Omental fat pad (tissue), 4 donors: ENCODE measurements around the gene GZF1. TPM values are rescaled to one million over a fixed set of nuclear protein-coding genes. Genes with fewer than 3 reads are reported as not detected.

Source experiments
- ATAC-seq: fragments of 150-250 bp; one replicate; pipeline ENCODE4 v1.9.1; 2016; ENCODE audit warnings: mild to moderate bottlenecking, moderate library complexity; ENCODE audit not compliant: low FRiP score
- DNase-seq: peaks from one replicate; pipeline ENCODE4 v3.0.0-alpha.2; 2019; ENCODE audit warnings: low spot score
- CTCF ChIP-seq, 3 donors: fragments of 450-650 bp; IDR thresholded peaks; one replicate each; pipeline ENCODE4 v1.5.1; 2016 to 2017; ENCODE audit warnings: antibody characterized with exemption in 3 of 3, mild to moderate bottlenecking in 3 of 3, moderate library complexity in 2 of 3
- total RNA-seq, 4 donors: library from RNA; depleted of rRNA; stranded (reverse); fragments of >200 nt; gene quantifications; one replicate each; pipeline ENCODE4 v1.1.0, GENCODE V29; 2016

Gene GZF1
- total RNA-seq, 4 donors from 2014 or later, result 12.7 to 29.0 (median 18.8) TPM

- ATAC-seq, result no peak
- no peak for TF ChIP-seq CTCF (IDR thresholded peaks at IDR 0.05)
- DNase-seq, result no peak
These were observed 41.8 kb downstream of the GZF1 start for GRCh38 chr20:23403751-23404150.

DNA sequence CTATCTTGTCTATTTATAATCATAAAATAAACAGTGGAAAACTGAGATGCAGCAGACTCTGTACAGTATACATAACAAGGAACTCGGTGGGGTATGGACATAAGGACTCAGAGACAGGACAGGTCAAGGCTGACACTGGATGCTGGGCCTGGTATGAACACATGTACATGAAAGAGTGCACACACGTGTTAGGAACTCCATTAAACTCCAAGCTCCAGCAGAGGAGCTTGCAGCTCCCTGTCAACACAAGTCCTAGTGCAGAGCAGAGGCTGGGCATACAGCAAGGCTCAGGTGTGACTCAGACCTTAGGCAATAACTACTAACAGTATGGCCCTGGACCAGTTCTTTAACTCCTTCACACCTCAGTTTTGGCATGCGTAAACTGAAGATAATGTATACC, 42.2 kb downstream of the GZF1 start:
- DNase-seq (no peak), ATAC-seq (peak; percentile 83)
- no peak for TF ChIP-seq CTCF (IDR thresholded peaks at IDR 0.05)

DNA sequence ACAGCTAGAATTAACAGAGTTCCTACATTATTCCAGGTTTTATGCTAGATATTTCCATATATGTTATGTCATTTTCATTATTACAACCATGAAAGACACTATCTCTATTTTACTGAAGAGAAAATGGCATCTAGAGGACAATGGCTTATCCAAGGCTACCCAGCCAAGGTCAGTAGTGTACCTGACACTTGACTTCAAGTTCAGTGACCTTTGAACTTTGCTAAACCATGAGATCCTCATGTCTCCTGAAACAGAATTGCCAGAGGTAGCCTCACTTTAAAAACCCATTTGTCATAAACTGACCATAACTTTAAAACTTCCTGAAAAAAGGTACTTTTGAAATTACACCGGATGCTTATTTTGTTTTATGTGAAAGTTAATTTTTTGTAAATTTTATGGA, 44.9 kb downstream of the GZF1 start:
- DNase-seq, result no peak
- TF ChIP-seq CTCF (IDR thresholded peaks at IDR 0.05), result no peak
- no peak for ATAC-seq

- no peak for ATAC-seq
- no peak for DNase-seq
- TF ChIP-seq CTCF (IDR thresholded peaks at IDR 0.05), result no peak
These were observed 45.9 kb downstream of the GZF1 start for GRCh38 chr20:23407781-23408464.

DNA sequence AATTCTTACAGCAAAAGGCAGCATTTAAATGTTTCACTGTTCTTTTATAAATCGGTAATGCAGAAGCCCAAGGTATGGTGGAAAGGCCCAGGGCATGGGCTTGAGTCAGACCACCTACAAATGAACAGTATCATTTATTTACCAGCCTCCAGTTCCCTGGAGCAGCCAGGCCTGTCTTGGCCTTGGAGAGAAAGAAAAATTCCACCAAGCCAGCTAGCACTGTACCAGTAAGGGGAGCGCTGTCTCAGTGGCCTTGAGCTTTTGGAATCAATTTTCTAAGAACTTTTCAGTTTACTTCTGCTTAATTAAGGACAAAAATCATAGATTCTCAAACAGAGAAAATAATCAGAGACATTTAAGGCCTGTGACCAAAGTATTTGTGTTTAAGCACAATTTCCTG, 47.0 kb downstream of the GZF1 start:
- no peak for TF ChIP-seq CTCF (IDR thresholded peaks at IDR 0.05)
- ATAC-seq (no peak), DNase-seq (no peak)

DNA sequence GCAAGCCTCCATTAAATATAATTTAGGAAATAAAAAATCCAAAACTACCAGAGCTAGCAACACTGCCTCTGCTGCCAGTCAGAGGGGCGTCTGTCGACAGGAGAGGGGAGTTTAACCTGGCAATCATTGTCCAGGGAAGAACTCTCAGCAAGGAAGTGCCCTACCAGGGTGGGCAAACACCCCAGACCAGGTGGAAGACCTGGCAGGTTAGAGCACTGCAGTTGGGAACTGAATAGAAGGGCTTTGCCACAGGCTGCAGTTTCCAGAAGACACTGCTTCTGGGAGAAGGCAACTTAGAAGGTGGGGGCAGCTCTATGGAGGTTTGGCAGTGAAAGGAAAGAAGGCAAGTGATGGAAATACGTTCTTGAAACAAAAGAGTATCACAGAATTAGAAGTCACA, 47.8 kb downstream of the GZF1 start:
- TF ChIP-seq CTCF (IDR thresholded peaks at IDR 0.05), result no peak
- ATAC-seq, result no peak
- DNase-seq, result no peak

- TF ChIP-seq CTCF (IDR thresholded peaks at IDR 0.05), result no peak
- ATAC-seq (no peak), DNase-seq (no peak)
These were observed 49.1 kb downstream of the GZF1 start for GRCh38 chr20:23410916-23411695.
